Measurements from ENCODE around the gene LAPTM5.
"Not testable (repeated sequence)": the region's sequence is repeated elsewhere in the genome, so short reads cannot be mapped to it uniquely, and the experiment has no call there.

- TF ChIP-seq CTCF, POLR2AphosphoS5 (IDR thresholded peaks at IDR 0.05): not testable (repeated sequence)
These were observed 9.4 kb upstream of the LAPTM5 start for GRCh38 chr1:30766948-30767347.

All from prostate gland (tissue), 2 donors.